Esophagus squamous epithelium (tissue), 5 donors: ENCODE data around the gene ZEB1. TPM values are rescaled to one million over a fixed set of nuclear protein-coding genes. Genes with fewer than 3 reads are reported as not detected.

Source experiments
- DNase-seq: peaks from one replicate; lab custom pipeline; 2025; lab: John Stamatoyannopoulos, UW
- H3K27ac ChIP-seq, 4 donors: fragments of 200-600 bp; sonication (generic); one replicate each; pipeline ENCODE4 v1.5.1; 2016 to 2019; ENCODE audit warnings: mild to moderate bottlenecking in 1 of 4
- H3K27me3 ChIP-seq, 4 donors: fragments of 200-600 bp; sonication (generic); 1 replicate in 3 of 4; 2 replicates in 1 of 4; pipeline versions ENCODE4 v1.5.1 to v1.6.0; 2017 to 2021; ENCODE audit warnings: antibody characterized with exemption in 1 of 4
- H3K36me3 ChIP-seq, 3 donors: fragments of 200-600 bp; sonication (generic); one replicate each; pipeline ENCODE4 v1.5.1; 2016 to 2019
- H3K4me1 ChIP-seq, 3 donors: fragments of 200-600 bp; sonication (generic); one replicate each; pipeline ENCODE4 v1.5.1; 2017 to 2019
- H3K4me3 ChIP-seq, 4 donors: fragments of 200-600 bp; sonication (generic); 1 replicate in 3 of 4; 2 replicates in 1 of 4; pipeline ENCODE4 v1.5.1; 2016 to 2019; ENCODE audit warnings: mild to moderate bottlenecking in 2 of 4, moderate library complexity in 1 of 4
- H3K9me3 ChIP-seq, 3 donors: fragments of 200-600 bp; sonication (generic); one replicate each; pipeline ENCODE4 v1.5.1; 2016 to 2019
- POLR2A ChIP-seq, 4 donors: fragments of 450-650 bp; IDR thresholded peaks; one replicate each; pipeline ENCODE4 v1.6.1; 2017; ENCODE audit warnings: antibody characterized with exemption in 4 of 4, mild to moderate bottlenecking in 4 of 4, moderate library complexity in 3 of 4
- WGBS, 2 donors: methylation state at CpG; one replicate each; pipeline ENCODE4 v1.1.5; 2018; 5-methylcytosine and 5-hydroxymethylcytosine counted together
- intact Hi-C: fragments of 100-400 bp; cut with DNase I; formaldehyde crosslinking; loops from one replicate; pipeline ENCODE4 v1.15.0; 2022
- total RNA-seq, 4 donors: library from RNA; depleted of rRNA; stranded (reverse); fragments of >200 nt; gene quantifications; one replicate each; pipeline ENCODE4 v1.1.0, GENCODE V29; 2016
- TF ChIP-seq, protein P1 (sequence below), 6 experiments: fragments of 450-650 bp in 4 of 6; fragments of 200-600 bp in 2 of 6; sonication (generic) in 2 of 6; IDR thresholded peaks; one replicate each; pipeline ENCODE4 v1.5.1; 2016 to 2019; ENCODE audit warnings: antibody characterized with exemption in 6 of 6, mild to moderate bottlenecking in 4 of 6, moderate library complexity in 4 of 6
- donor health status: DM: yes; HTN: yes; CAD: no.

The ZEB1 gene
- total RNA-seq, 4 donors from 2014 or later = 2.3 to 37.6 (median 11.6) TPM

DNA sequence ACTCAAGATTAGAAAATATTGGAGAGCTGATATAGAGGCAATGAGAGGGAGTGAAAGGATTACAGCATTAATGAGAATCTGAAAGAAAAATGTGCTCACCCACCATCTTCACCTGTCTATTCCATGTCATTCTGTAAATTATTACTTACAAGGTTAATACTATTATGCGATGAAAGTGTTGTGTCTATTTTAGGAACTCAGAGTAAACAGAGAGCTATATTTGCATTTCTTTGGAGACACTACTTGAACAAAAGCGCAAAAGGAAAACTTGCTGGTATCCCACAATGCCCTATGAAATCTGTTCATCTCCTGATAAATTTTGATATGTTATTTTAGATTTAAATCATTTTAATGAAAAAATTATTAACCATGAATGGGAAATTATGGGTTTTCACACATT, 196.1 kb downstream of the ZEB1 start:
- Histone ChIP-seq H3K36me3 (peaks cover 0 to 22% (median 7%) of the 10 kb centered on the region in 3 donors), H3K9me3 (no peaks in the 10 kb centered on the region), H3K4me3 (no peak overlapping the region), H3K27me3 (no peaks in the 10 kb centered on the region), H3K4me1 (no peaks in the 10 kb centered on the region), H3K27ac (no peak overlapping the region)
- WGBS, 2 donors = 76 to 86% methylated on average over 2 of the region's 2 CpGs
- intact Hi-C loops = no loop called here
- no peak for TF ChIP-seq POLR2A (IDR thresholded peaks at IDR 0.05)
- TF ChIP-seq, protein P1, sequence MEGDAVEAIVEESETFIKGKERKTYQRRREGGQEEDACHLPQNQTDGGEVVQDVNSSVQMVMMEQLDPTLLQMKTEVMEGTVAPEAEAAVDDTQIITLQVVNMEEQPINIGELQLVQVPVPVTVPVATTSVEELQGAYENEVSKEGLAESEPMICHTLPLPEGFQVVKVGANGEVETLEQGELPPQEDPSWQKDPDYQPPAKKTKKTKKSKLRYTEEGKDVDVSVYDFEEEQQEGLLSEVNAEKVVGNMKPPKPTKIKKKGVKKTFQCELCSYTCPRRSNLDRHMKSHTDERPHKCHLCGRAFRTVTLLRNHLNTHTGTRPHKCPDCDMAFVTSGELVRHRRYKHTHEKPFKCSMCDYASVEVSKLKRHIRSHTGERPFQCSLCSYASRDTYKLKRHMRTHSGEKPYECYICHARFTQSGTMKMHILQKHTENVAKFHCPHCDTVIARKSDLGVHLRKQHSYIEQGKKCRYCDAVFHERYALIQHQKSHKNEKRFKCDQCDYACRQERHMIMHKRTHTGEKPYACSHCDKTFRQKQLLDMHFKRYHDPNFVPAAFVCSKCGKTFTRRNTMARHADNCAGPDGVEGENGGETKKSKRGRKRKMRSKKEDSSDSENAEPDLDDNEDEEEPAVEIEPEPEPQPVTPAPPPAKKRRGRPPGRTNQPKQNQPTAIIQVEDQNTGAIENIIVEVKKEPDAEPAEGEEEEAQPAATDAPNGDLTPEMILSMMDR (IDR thresholded peaks at IDR 0.05) = no peak
- DNase-seq = no peak

DNA sequence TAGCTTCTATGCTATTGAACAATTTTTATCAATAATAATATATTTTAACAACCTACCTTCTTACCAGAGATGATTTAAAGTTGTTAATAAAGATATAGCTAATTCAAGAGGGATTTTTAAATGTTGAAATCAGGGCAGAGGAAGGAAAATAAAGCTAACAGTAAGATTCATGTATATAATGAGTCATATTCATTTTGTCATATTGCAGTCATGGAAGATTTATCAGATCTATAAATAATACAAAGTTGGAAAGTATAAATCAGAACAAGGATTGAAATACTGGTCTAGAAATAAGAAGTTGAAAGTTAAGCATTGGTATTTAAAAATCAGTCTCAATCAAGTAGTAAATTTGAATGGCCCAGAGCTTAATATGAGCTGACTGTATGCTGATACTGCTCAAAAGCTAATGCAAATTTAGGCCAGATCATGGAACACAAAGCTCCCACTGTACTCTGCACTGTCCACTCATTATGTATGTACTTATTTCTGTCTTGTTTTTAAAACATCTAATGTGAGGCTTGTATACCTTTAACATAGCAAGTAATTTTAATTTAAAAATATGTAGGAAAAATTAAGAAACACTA, 196.9 kb downstream of the ZEB1 start:
- Histone ChIP-seq H3K4me1 (no peaks in the 10 kb centered on the region), H3K4me3 (no peak overlapping the region), H3K36me3 (peaks cover 0 to 25% (median 10%) of the 10 kb centered on the region in 3 donors), H3K27ac (no peak overlapping the region), H3K27me3 (no peaks in the 10 kb centered on the region), H3K9me3 (no peaks in the 10 kb centered on the region)
- intact Hi-C loops = no loop called here
- TF ChIP-seq, protein P1 (IDR thresholded peaks at IDR 0.05) = no peak
- TF ChIP-seq POLR2A (IDR thresholded peaks at IDR 0.05) = no peak
- DNase-seq = no peak

GRCh38 chr10:31520986-31521831, 202.2 kb downstream of the ZEB1 start:
- H3K4me1 ChIP-seq = no peaks in the 10 kb centered on the region
- no peaks in the 10 kb centered on the region for H3K27me3 ChIP-seq
- peaks cover 0 to 25% (median 3%) of the 10 kb centered on the region in 3 donors for H3K36me3 ChIP-seq
- intact Hi-C loops = no loop called here
- WGBS, 2 donors = 94 to 98% methylated on average over 4 of the region's 4 CpGs
- no peak for DNase-seq
- no peak overlapping the region for H3K4me3 ChIP-seq
- no peaks in the 10 kb centered on the region for H3K9me3 ChIP-seq
- TF ChIP-seq POLR2A (IDR thresholded peaks at IDR 0.05) = no peak
- TF ChIP-seq, protein P1 (IDR thresholded peaks at IDR 0.05) = no peak
- no peak overlapping the region for H3K27ac ChIP-seq

DNA sequence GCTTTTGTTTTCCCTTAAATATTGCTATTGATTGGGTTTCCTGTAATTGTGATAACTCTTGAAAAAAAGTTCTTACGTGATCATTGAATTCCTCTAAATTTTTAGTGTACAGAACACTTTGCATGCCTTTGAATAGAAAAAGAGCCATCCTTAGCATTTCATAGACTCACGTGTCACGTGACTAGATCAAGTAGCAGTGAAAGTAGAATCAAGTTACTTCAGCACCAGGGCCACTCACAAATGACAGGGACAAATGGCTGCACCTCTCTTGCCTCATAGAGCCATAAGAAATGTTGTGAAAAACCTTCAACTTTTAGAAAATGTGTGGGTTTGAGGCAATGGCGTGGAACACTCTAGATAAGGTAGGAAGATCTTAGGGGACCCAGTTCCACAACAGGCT, 203.8 kb downstream of the ZEB1 start:
- DNase-seq = no peak
- Histone ChIP-seq H3K9me3 (no peaks in the 10 kb centered on the region), H3K36me3 (peaks cover 0 to 34% (median 3%) of the 10 kb centered on the region in 3 donors), H3K4me3 (no peak overlapping the region), H3K27ac (no peak overlapping the region), H3K4me1 (no peaks in the 10 kb centered on the region), H3K27me3 (no peaks in the 10 kb centered on the region)
- TF ChIP-seq, protein P1 (IDR thresholded peaks at IDR 0.05) = no peak
- TF ChIP-seq POLR2A (IDR thresholded peaks at IDR 0.05) = no peak
- intact Hi-C loops = no loop called here
- WGBS, 2 donors = 90% methylated on average over 4 of the region's 4 CpGs

DNA sequence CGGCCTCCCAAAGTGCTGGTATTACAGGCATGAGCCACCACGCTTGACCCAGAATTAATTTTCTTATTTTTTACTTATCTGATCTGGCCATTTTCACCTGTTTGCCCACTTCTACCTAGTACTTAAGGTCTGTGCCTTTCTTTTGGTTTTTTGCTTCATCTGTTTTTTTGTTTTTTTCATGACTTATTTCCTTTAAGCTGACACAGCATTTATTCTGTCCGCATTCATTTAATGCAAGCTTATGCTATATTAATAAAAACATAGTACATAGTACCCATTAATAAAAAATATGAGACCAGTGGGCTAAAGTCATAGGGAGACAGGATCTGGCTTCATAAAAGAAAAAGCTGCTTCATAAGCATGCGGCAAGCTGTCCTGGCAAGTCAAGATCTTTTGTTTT, 205.4 kb downstream of the ZEB1 start:
- no peaks in the 10 kb centered on the region for H3K27me3 ChIP-seq
- H3K27ac ChIP-seq = no peak overlapping the region
- no peak for DNase-seq
- intact Hi-C loops = no loop called here
- H3K4me3 ChIP-seq = no peak overlapping the region
- H3K36me3 ChIP-seq = peaks cover 0 to 34% (median 3%) of the 10 kb centered on the region in 3 donors
- TF ChIP-seq, protein P1 (IDR thresholded peaks at IDR 0.05) = no peak
- TF ChIP-seq POLR2A (IDR thresholded peaks at IDR 0.05) = no peak
- WGBS, 2 donors = 87 to 90% methylated on average over 4 of the region's 4 CpGs
- H3K9me3 ChIP-seq = no peaks in the 10 kb centered on the region
- H3K4me1 ChIP-seq = peaks cover 0 to 10% (median 0%) of the 10 kb centered on the region in 3 donors
